HEK293 (cell line): ENCODE data around the gene SPIN3.
"Not testable (repeated sequence)": the region's sequence is repeated elsewhere in the genome, so short reads cannot be mapped to it uniquely, and the experiment has no call there.

ENCODE experiments used
- CTCF ChIA-PET: fragments of 350-600 bp; formaldehyde crosslinking; extraction: SDS; loops from one replicate; lab custom pipeline; 2021; ENCODE audit warnings: antibody characterized with exemption; lab: Yijun Ruan, JAX
- POLR2A ChIA-PET: fragments of 300-600 bp; formaldehyde crosslinking; extraction: SDS; loops from one replicate; lab custom pipeline; 2020; ENCODE audit warnings: antibody characterized with exemption, inconsistent platforms; lab: Yijun Ruan, JAX
- H3K27ac ChIP-seq: fragments of 200-500 bp; sonication (Bioruptor generic); 2 replicates; pipeline ENCODE4 v1.5.1; 2014; ENCODE audit warnings: low read depth, low read length, control low read depth, inconsistent platforms; ENCODE audit errors: extremely low read depth
- H3K36me3 ChIP-seq, 2 experiments: fragments of 200-500 bp in 1 of 2; sonication (Bioruptor generic) in 1 of 2; 1 replicate in 1 of 2; 2 replicates in 1 of 2; pipeline ENCODE4 v1.5.1; 2014 to 2017; ENCODE audit warnings: inconsistent platforms in 2 of 2, low read length in 2 of 2; ENCODE audit not compliant: control insufficient read depth in 2 of 2, insufficient read depth in 1 of 2
- H3K4me1 ChIP-seq: fragments of 200-500 bp; sonication (Bioruptor generic); 2 replicates; pipeline ENCODE4 v1.5.1; 2014; ENCODE audit warnings: mild to moderate bottlenecking, low read length, inconsistent platforms; ENCODE audit not compliant: control insufficient read depth, insufficient read depth
- H3K4me3 ChIP-seq: 2 replicates; pipeline ENCODE4 v1.5.1; 2011; ENCODE audit warnings: low read depth, mild to moderate bottlenecking, control low read depth, low read length, moderate library complexity
- H3K9me3 ChIP-seq: fragments of 200-500 bp; sonication (Bioruptor generic); 2 replicates; pipeline ENCODE4 v1.5.1; 2014; ENCODE audit warnings: low read depth, low read length, inconsistent platforms; ENCODE audit not compliant: control insufficient read depth, insufficient read depth
- GLI2 ChIP-seq: fragments of 450-650 bp; formaldehyde crosslinking; IDR thresholded peaks from 2 replicates; pipeline ENCODE4; 2017; ENCODE audit warnings: missing biosample characterization, missing genetic modification characterization, low read depth, borderline replicate concordance
- GLIS1 ChIP-seq: fragments of 450-650 bp; formaldehyde crosslinking; IDR thresholded peaks from 2 replicates; pipeline ENCODE4 v1.5.1; 2016; ENCODE audit warnings: missing biosample characterization, missing genetic modification characterization
- GLIS2 ChIP-seq: fragments of 450-650 bp; formaldehyde crosslinking; IDR thresholded peaks from 2 replicates; pipeline ENCODE4 v1.5.1; 2016; ENCODE audit warnings: missing biosample characterization, missing genetic modification characterization
- HOXA7 ChIP-seq: sonication (generic); formaldehyde crosslinking; IDR thresholded peaks from 2 replicates; pipeline ENCODE4 v1.8.1; 2022; ENCODE audit warnings: missing genetic modification reagents, borderline replicate concordance
- SETDB1 ChIP-seq: IDR thresholded peaks from one replicate; pipeline ENCODE4 v1.6.1; 2017; ENCODE audit warnings: mild to moderate bottlenecking, low read length, moderate library complexity, mixed read lengths; ENCODE audit not compliant: insufficient read length
- ZEB2 ChIP-seq: fragments of 450-650 bp; formaldehyde crosslinking; IDR thresholded peaks from 2 replicates; pipeline ENCODE4 v1.5.1; 2016; ENCODE audit warnings: missing biosample characterization, missing genetic modification characterization
- ZFP3 ChIP-seq: fragments of 450-650 bp; formaldehyde crosslinking; IDR thresholded peaks from 2 replicates; pipeline ENCODE4 v1.5.1; 2016; ENCODE audit warnings: low read depth, missing biosample characterization, missing genetic modification characterization
- ZNF132 ChIP-seq: fragments of 450-650 bp; formaldehyde crosslinking; IDR thresholded peaks from 2 replicates; pipeline ENCODE4 v1.5.1; 2017; ENCODE audit warnings: missing biosample characterization, missing genetic modification characterization, borderline replicate concordance
- ZNF133 ChIP-seq: fragments of 450-650 bp; formaldehyde crosslinking; IDR thresholded peaks from 2 replicates; pipeline ENCODE4 v1.5.1; 2016; ENCODE audit warnings: missing biosample characterization, missing genetic modification characterization
- ZNF138 ChIP-seq: fragments of 450-650 bp; formaldehyde crosslinking; IDR thresholded peaks from 2 replicates; pipeline ENCODE4 v1.5.1; 2016; ENCODE audit warnings: missing biosample characterization, missing genetic modification characterization, borderline replicate concordance
- ZNF157 ChIP-seq: fragments of 450-650 bp; formaldehyde crosslinking; IDR thresholded peaks from 2 replicates; pipeline ENCODE4 v1.5.1; 2016; ENCODE audit warnings: missing biosample characterization, missing genetic modification characterization
- ZNF174 ChIP-seq: fragments of 450-650 bp; formaldehyde crosslinking; IDR thresholded peaks from 2 replicates; pipeline ENCODE4 v1.5.0; 2017; ENCODE audit warnings: missing biosample characterization, mild to moderate bottlenecking, missing genetic modification characterization
- ZNF214 ChIP-seq: fragments of 450-650 bp; formaldehyde crosslinking; IDR thresholded peaks from 2 replicates; pipeline ENCODE4 v1.5.1; 2017; ENCODE audit warnings: missing biosample characterization, mild to moderate bottlenecking, missing genetic modification characterization, borderline replicate concordance
- ZNF324 ChIP-seq: fragments of 450-650 bp; formaldehyde crosslinking; IDR thresholded peaks from 2 replicates; pipeline ENCODE4 v1.5.1; 2016; ENCODE audit warnings: missing biosample characterization, missing genetic modification characterization
- ZNF350 ChIP-seq: fragments of 450-650 bp; formaldehyde crosslinking; IDR thresholded peaks from 2 replicates; pipeline ENCODE4 v1.5.0; 2017; ENCODE audit warnings: missing biosample characterization, mild to moderate bottlenecking, missing genetic modification characterization
- ZNF37A ChIP-seq: fragments of 450-650 bp; IDR thresholded peaks from 2 replicates; pipeline ENCODE4 v1.5.1; 2018; ENCODE audit warnings: missing biosample characterization, missing genetic modification characterization
- ZNF423 ChIP-seq: fragments of 450-650 bp; formaldehyde crosslinking; IDR thresholded peaks from 2 replicates; pipeline ENCODE4 v1.5.1; 2016; ENCODE audit warnings: missing biosample characterization, missing genetic modification characterization
- ZNF48 ChIP-seq: fragments of 450-650 bp; formaldehyde crosslinking; IDR thresholded peaks from 2 replicates; pipeline ENCODE4 v1.5.1; 2016; ENCODE audit warnings: missing biosample characterization, missing genetic modification characterization
- ZNF621 ChIP-seq: fragments of 450-650 bp; formaldehyde crosslinking; IDR thresholded peaks from 2 replicates; pipeline ENCODE4 v1.5.1; 2017; ENCODE audit warnings: missing biosample characterization, missing genetic modification characterization
- ZNF626 ChIP-seq: fragments of 450-650 bp; sonication (Bioruptor Pico); formaldehyde crosslinking; IDR thresholded peaks from 2 replicates; pipeline ENCODE4 v1.5.1; 2018; ENCODE audit warnings: missing biosample characterization, missing genetic modification characterization, inconsistent platforms
- ZNF629 ChIP-seq: fragments of 450-650 bp; formaldehyde crosslinking; IDR thresholded peaks from 2 replicates; pipeline ENCODE4 v1.5.1; 2017; ENCODE audit warnings: missing biosample characterization, missing genetic modification characterization
- ZNF654 ChIP-seq: fragments of 450-650 bp; formaldehyde crosslinking; IDR thresholded peaks from 2 replicates; pipeline ENCODE4 v1.5.1; 2016; ENCODE audit warnings: low read depth, missing biosample characterization, missing genetic modification characterization
- ZNF670 ChIP-seq: fragments of 450-650 bp; formaldehyde crosslinking; IDR thresholded peaks from 2 replicates; pipeline ENCODE4 v1.5.1; 2016; ENCODE audit warnings: missing biosample characterization, missing genetic modification characterization, low read depth
- ZNF791 ChIP-seq: fragments of 450-650 bp; formaldehyde crosslinking; IDR thresholded peaks from 2 replicates; pipeline ENCODE4 v1.5.1; 2016; ENCODE audit warnings: missing biosample characterization, missing genetic modification characterization
- TF ChIP-seq, protein P1 (sequence below): fragments of 450-650 bp; formaldehyde crosslinking; IDR thresholded peaks from 2 replicates; pipeline ENCODE4 v1.5.1; 2016; ENCODE audit warnings: missing biosample characterization, missing genetic modification characterization
- TF ChIP-seq, protein P2 (sequence below): sonication (generic); formaldehyde crosslinking; IDR thresholded peaks from 2 replicates; pipeline ENCODE4 v1.8.1; 2022; ENCODE audit warnings: mild to moderate bottlenecking, moderate library complexity, missing genetic modification reagents

The SPIN3 gene

DNA sequence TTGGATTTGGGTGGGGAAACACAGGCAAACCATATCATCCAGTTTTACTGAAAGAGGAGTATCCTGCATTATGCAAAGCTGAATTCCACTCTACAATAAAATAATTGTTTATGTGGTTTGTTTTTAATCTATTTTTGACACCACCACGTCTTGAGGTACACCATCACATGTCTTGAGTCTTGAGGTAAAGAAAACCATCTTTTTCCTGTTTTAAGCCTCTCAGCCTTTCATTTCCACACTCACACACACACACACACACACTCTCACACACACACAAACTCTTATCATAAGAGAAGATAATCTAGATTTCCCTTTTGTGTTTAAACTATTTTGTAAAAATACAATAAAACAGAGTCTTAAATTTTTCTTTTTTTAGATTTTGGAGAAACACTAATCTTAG is 32.0 kb downstream of the SPIN3 start:
- H3K36me3 ChIP-seq, result peaks cover 0 to 6% of the 10 kb centered on the region in 2 experiments; a peak in 1 of 3 replicates
- no peak overlapping the region for H3K4me3 ChIP-seq
- H3K27ac ChIP-seq, result no peak overlapping the region
- TF ChIP-seq, protein P1, sequence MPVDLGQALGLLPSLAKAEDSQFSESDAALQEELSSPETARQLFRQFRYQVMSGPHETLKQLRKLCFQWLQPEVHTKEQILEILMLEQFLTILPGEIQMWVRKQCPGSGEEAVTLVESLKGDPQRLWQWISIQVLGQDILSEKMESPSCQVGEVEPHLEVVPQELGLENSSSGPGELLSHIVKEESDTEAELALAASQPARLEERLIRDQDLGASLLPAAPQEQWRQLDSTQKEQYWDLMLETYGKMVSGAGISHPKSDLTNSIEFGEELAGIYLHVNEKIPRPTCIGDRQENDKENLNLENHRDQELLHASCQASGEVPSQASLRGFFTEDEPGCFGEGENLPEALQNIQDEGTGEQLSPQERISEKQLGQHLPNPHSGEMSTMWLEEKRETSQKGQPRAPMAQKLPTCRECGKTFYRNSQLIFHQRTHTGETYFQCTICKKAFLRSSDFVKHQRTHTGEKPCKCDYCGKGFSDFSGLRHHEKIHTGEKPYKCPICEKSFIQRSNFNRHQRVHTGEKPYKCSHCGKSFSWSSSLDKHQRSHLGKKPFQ (tag by site-specific recombination), result no peak
- no peak for TF ChIP-seq ZNF324 (tag by site-specific recombination)
- no peak for TF ChIP-seq ZNF48 (tag by site-specific recombination)
- TF ChIP-seq ZNF133 (tag by site-specific recombination), result no peak
- TF ChIP-seq ZNF791 (tag by site-specific recombination), result no peak
- no peak for TF ChIP-seq ZNF132 (tag by site-specific recombination)
- TF ChIP-seq ZNF138 (tag by site-specific recombination), result no peak
- ChIA-PET CTCF (no interaction called here), POLR2A (no interaction called here)
- H3K9me3 ChIP-seq, result no peaks in the 10 kb centered on the region
- H3K4me1 ChIP-seq, result no peaks in the 10 kb centered on the region

DNA sequence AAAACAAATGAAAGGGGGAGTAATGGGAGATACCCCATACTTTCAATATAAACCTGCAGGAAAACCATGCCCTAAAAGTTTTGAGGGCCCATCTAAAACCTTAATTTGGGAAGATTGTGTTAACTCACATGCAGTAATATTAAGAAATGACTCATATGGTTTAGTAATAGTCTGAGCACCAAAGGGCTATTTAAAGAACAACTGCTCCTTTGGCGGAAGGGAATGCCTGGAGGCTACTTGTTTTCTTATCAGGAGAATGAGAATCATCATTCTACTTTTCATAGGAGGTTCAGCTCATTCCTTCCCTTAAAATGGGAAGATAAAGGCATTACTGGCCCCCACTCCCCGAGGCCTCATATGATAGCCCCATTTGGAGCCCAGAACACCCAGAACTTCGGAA is 47.6 kb downstream of the SPIN3 start:
- ChIA-PET CTCF (no interaction called here), POLR2A (no interaction called here)
- no peaks in the 10 kb centered on the region for H3K4me1 ChIP-seq
- no peaks in the 10 kb centered on the region for H3K9me3 ChIP-seq
- H3K36me3 ChIP-seq, result no peaks in the 10 kb centered on the region
- no peak overlapping the region for H3K27ac ChIP-seq
- no peak overlapping the region for H3K4me3 ChIP-seq
- TF ChIP-seq ZNF214, result no peak
- no peak for TF ChIP-seq ZNF626 (tag by site-specific recombination)
- TF ChIP-seq HOXA7 (CRISPR knock-in tag), result no peak
- no peak for TF ChIP-seq SETDB1
- no peak for TF ChIP-seq ZNF174 (tag by site-specific recombination)
- no peak for TF ChIP-seq ZNF423 (tag by site-specific recombination)
- TF ChIP-seq ZEB2, result no peak
- no peak for TF ChIP-seq ZNF157
- TF ChIP-seq ZNF654 (tag by site-specific recombination), result no peak
- TF ChIP-seq, protein P2, sequence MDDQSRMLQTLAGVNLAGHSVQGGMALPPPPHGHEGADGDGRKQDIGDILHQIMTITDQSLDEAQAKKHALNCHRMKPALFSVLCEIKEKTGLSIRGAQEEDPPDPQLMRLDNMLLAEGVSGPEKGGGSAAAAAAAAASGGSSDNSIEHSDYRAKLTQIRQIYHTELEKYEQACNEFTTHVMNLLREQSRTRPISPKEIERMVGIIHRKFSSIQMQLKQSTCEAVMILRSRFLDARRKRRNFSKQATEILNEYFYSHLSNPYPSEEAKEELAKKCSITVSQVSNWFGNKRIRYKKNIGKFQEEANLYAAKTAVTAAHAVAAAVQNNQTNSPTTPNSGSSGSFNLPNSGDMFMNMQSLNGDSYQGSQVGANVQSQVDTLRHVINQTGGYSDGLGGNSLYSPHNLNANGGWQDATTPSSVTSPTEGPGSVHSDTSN (CRISPR knock-in tag), result no peak
- TF ChIP-seq ZNF350 (tag by site-specific recombination), result no peak
- no peak for TF ChIP-seq ZNF37A (tag by site-specific recombination)
- TF ChIP-seq ZFP3 (tag by site-specific recombination), result no peak
- TF ChIP-seq GLIS2 (tag by site-specific recombination), result no peak
- TF ChIP-seq GLI2 (tag by site-specific recombination), result no peak
- TF ChIP-seq ZNF629 (tag by site-specific recombination), result no peak
- no peak for TF ChIP-seq ZNF670 (tag by site-specific recombination)
- TF ChIP-seq GLIS1 (tag by site-specific recombination), result no peak
- TF ChIP-seq ZNF621 (tag by site-specific recombination), result no peak

DNA sequence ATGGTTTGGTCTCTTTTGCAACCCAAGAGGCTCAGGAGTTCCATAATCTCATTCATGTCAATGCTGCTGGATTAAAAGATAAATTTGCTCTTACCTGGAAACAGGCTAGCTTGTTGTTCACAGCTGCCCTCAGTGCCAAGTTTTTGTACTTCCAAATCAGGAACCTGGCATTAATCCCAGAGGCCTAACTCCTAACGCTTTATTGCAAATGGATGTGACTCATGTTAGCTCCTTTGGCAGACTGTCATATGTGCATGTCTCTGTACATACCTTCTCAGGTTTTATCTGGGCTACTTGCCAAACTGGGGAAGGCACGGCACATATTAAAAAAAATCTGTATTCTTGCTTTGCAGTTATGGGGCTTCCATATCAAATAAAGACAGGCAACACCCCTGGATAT is 49.1 kb downstream of the SPIN3 start:
- H3K4me1 ChIP-seq, POLR2A ChIA-PET, H3K36me3 ChIP-seq, CTCF ChIA-PET, H3K4me3 ChIP-seq, H3K27ac ChIP-seq, H3K9me3 ChIP-seq: not testable (repeated sequence)

DNA sequence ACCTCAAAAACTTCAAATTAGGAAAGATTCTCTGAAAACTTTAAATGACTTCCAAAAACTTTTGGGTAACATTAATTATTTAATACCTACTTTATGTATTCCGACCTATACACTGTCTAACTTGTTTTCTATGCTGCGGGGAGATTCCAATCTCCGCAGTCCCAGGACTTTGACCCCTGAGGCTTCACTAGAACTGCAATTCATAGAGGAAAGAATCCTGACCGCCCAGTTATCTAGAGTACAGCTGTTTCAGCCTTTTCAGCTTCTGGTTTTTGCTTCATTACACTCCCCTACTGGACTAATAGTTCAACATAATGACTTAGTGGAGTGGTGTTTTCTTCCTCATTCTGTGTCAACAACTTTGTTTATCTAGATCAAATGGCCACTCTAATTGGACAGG is 50.1 kb downstream of the SPIN3 start:
- H3K36me3 ChIP-seq, H3K4me1 ChIP-seq, POLR2A ChIA-PET, H3K27ac ChIP-seq, CTCF ChIA-PET, H3K9me3 ChIP-seq, H3K4me3 ChIP-seq: not testable (repeated sequence)
